ENCODE results near the gene FOXP1.

The FOXP1 gene

DNA sequence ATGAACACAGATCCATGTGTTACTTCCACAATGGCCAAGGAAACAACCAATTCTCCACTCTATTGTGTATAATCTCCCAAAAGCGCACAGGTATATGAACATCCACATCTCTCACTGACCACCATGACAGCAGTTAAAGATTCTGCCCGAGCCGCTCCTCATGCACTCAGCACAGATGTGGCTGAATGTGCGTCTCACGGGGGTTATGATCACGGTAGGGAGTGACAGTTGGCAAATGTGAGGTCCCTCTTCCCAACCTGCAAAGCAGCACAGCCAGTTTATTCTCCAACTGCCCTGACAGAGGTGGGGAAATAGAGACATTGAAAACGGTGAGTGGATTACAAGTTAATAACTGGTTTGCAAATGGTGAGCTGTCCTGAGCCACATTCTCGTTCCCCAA, 17.6 kb downstream of the FOXP1 start:
- no peak for DNase-seq (ENCODE audit: extremely low read depth in 1 of 2, low read depth in 1 of 2)

- no peak for DNase-seq (ENCODE audit: extremely low read depth in 1 of 2, low read depth in 1 of 2)
Observed at GRCh38 chr3:71565316-71565715, 18.2 kb downstream of the FOXP1 start.

DNA sequence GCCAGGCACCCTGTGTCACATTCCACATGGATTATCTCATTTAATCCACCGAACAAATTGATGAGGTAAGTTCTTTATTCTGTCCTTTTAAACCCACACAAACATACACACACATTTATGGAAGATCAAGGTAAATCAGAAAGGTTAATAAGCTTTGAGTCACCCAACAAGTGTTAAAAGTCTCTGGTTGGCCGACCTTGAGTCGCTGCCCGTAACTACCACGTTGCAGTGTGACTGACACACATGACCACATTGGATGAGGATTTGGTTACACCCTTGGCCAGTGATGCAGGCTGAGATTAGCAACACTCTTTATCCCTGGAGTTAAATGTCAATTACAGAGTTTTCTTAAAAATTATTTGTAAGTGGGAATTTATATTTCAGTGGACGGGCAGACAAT, 19.2 kb downstream of the FOXP1 start:
- DNase-seq (ENCODE audit: extremely low read depth in 1 of 2, low read depth in 1 of 2) = no peak

GRCh38 chr3:71563827-71564226, 19.7 kb downstream of the FOXP1 start:
- no peak for DNase-seq (ENCODE audit: extremely low read depth in 1 of 2, low read depth in 1 of 2)

GRCh38 chr3:71562938-71563337, 20.6 kb downstream of the FOXP1 start:
- DNase-seq (ENCODE audit: extremely low read depth in 1 of 2, low read depth in 1 of 2) = no peak

GRCh38 chr3:71560665-71561064, 22.9 kb downstream of the FOXP1 start:
- no peak for DNase-seq (ENCODE audit: extremely low read depth in 1 of 2, low read depth in 1 of 2)

GRCh38 chr3:71559578-71560162, 23.9 kb downstream of the FOXP1 start:
- DNase-seq (ENCODE audit: extremely low read depth in 1 of 2, low read depth in 1 of 2) = no peak

DNA sequence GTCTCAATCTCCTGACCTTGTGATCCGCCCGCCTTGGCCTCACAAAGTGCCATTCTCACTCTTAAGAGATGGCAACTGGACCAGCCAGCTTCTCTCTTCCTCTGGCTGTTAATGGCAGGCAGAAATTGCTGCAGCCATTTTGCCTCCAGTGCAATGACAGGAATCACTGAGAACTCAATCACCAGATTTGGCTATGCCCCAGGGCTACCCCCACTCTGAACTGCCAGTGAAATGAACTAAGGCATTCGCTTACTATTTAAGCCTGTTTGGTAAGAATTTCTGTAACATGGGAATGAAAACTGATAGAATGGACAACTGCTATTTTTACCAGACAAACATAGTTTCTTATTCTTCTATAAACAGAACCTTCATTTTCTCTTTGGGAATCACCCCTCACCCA, 24.5 kb downstream of the FOXP1 start:
- DNase-seq (ENCODE audit: extremely low read depth in 1 of 2, low read depth in 1 of 2) = no peak

- DNase-seq (ENCODE audit: extremely low read depth in 1 of 2, low read depth in 1 of 2) = no peak
Observed at GRCh38 chr3:71554649-71555048, 28.9 kb downstream of the FOXP1 start.

GRCh38 chr3:71551311-71551919, 32.1 kb downstream of the FOXP1 start:
- no peak for DNase-seq (ENCODE audit: extremely low read depth in 1 of 2, low read depth in 1 of 2)

DNA sequence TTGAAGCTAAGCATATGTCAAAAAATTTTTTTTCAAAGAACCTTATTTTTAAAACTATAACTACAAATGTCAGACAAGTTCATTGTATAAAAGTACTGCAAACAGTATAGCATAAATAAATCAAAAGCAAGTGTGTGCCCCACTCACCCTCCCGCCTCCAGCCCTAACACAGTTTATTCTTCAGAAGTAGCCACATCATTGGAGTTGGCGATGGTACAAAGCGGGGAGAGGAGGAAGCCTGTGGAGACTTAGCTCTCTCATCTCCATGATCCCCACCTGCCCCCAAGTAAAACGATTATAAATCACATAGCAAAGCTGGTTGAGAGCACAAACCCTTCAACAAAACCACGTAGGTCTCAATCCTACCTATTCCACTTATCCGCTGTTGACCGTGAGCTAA, 33.6 kb downstream of the FOXP1 start:
- no peak for DNase-seq (ENCODE audit: extremely low read depth in 1 of 2, low read depth in 1 of 2)

DNA sequence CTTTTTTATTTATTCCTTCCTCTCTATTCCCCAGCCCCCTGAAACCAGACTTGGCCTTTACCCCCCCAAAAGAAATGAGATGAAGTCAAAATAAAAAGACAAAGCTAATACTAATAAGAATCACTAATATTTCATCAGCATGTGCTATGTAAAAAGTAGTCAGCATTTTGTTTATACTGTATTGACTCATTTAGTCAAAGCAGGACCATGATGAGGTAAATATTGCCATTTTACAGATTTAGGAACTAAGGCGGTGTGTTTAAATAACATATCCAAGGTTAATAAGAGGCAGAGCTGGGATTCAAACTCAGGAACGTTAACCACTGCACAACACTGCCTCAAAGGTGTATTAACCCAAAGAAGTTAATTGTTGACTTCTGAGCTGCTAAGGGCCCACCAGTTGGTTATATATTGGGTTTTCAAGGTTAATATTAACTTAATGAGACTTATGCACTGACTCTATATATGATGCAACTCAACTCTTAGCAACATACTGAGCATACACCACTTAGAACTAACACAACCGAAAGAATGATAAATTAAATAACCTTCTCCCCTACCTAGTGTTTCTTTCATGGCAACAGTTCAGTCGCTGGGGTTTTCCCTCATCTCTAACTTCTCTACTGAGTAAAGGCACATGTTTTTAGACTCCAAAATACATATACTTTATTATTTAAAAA, 34.7 kb downstream of the FOXP1 start:
- DNase-seq (ENCODE audit: extremely low read depth in 1 of 2, low read depth in 1 of 2) = no peak

DNA sequence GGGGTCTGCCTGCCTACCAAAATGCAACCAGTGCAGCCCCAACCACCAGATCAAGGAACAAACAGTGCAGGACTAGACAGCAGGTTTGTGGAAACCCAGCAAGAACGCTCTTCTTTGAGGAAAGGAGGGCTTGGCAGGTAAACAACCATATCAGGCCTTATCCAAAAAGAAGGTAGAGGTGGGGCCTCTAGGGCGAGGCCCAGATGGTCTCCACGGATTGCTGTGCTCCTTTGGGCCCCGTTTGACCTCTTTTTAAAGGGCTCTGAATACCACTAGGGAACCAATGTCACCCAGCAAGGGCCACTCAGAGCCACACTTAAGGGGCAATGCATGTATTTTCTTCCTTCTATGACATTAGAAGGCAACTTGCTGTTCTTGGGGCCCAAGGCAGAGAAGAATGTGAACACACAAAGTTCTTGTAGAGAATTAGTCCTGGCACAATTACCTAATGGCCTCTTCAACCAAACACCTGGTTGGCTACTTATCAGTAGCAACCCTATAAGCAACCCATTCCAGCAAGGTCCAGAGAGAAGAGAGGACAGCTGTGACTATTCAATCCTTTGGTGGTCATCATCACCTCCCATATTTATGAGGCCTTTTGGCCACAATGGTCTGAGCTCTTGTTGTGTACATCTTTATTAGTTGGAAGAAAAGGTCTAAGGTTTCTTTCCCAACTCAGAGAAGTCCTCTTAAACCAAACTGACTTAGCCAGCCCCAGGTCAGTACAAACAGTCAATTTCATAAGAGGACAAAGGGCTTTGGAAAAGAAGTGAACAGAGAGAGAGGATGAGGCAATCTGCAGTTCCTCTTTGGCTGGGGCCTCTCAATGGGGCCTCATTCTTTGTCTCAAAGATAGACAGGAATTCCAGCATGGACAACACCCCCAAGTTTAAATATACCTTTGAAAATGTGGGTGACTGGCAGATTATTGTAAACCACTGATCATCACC, 36.0 kb downstream of the FOXP1 start:
- no peak for DNase-seq (ENCODE audit: extremely low read depth in 1 of 2, low read depth in 1 of 2)

GRCh38 chr3:71546821-71547220, 36.7 kb downstream of the FOXP1 start:
- no peak for DNase-seq (ENCODE audit: extremely low read depth in 1 of 2, low read depth in 1 of 2)

GRCh38 chr3:71545330-71545729, 38.2 kb downstream of the FOXP1 start:
- no peak for DNase-seq (ENCODE audit: extremely low read depth in 1 of 2, low read depth in 1 of 2)

GRCh38 chr3:71543371-71544016, 40.0 kb downstream of the FOXP1 start:
- DNase-seq (ENCODE audit: extremely low read depth in 1 of 2, low read depth in 1 of 2) = no peak

- DNase-seq (ENCODE audit: extremely low read depth in 1 of 2, low read depth in 1 of 2) = no peak
Observed at GRCh38 chr3:71542521-71543370, 40.8 kb downstream of the FOXP1 start.

GRCh38 chr3:71541313-71541712, 42.2 kb downstream of the FOXP1 start:
- DNase-seq (ENCODE audit: extremely low read depth in 1 of 2, low read depth in 1 of 2) = no peak

DNA sequence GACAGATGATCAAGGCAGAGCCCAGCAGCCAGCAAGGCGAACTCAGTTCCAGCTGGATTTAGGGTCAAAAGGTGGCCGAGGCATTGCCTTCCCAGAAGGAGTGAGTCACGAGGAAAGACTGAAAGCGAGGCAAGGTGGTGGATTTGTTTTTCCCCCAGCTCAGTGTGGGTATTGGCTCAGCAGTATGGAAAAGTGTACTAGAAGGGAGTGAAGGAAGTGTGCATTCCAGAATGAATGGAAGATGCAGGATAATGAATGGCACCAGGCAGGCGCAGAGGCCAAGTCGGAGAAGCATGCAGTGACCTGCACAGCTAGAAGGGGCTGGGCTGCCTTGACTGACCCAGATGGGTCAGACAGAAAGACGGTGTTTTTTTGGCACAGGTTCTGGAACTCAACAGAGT, 46.3 kb downstream of the FOXP1 start:
- no peak for DNase-seq (ENCODE audit: extremely low read depth in 1 of 2, low read depth in 1 of 2)

DNA sequence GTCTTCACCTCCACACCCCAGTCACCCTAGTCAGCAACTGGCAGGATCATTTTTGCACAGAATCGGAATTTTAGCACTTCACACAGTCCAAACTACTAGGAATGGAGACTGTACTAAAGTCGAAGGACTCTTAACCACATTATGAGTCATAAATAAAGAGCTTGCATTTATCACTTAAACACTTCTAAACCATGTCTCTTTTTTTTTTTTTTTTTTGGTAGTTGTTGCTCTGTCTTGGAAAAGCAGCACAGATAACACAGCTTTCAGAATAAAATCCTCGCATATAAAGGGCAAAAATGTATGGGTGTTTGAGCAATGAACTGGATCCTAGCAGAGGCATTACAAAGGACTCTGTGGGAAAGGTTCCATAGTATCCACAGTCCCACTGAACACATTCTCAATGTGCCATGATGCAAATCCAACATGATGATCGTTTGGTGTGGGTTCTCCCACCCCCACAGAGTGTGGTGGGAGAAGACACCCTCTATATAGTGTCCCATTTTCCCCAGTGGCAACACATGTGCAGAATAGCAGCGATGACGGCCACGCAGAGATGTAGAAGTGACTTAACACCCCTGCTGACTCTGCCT, 47.1 kb downstream of the FOXP1 start:
- no peak for DNase-seq (ENCODE audit: extremely low read depth in 1 of 2, low read depth in 1 of 2)
